NK-92 treated with Interleukin-12 subunit alpha and Interleukin-12 subunit beta, amount 100 ng/mL, for 24 hours (cell line): ENCODE results near the gene ATAT1.

ENCODE experiments used
- DNase-seq: peaks from one replicate; lab custom pipeline; 2025; lab: John Stamatoyannopoulos, UW

Gene ATAT1

GRCh38 chr6:30684386-30685156, 57.9 kb downstream of the ATAT1 start:
- DNase-seq = peak; percentile 55

- no peak for DNase-seq
These were observed 58.7 kb downstream of the ATAT1 start for GRCh38 chr6:30685157-30686008.

GRCh38 chr6:30686009-30686907, 59.6 kb downstream of the ATAT1 start, which contains the start of gene PPP1R18:
TSS of gene PPP1R18 (minus strand) at chr6:30686645. CDS start at chr6:30686018, 627 bp downstream.
- peak; percentile 64 for DNase-seq

GRCh38 chr6:30686908-30687658, 60.4 kb downstream of the ATAT1 start:
- DNase-seq = peak; percentile 38

- DNase-seq = no peak
These were observed 61.2 kb downstream of the ATAT1 start for GRCh38 chr6:30687659-30688431.

GRCh38 chr6:30688569-30688968, 61.9 kb downstream of the ATAT1 start:
- no peak for DNase-seq

- DNase-seq = no peak
These were observed 62.6 kb downstream of the ATAT1 start for GRCh38 chr6:30689022-30689865.

GRCh38 chr6:30689985-30690384, 63.3 kb downstream of the ATAT1 start:
- DNase-seq = no peak

GRCh38 chr6:30690403-30691207, 63.9 kb downstream of the ATAT1 start, which contains the start of gene NRM:
TSS of gene NRM (minus strand) at chr6:30690984. CDS start at chr6:30690974, 10 bp downstream.
- DNase-seq = peak; percentile 64

- DNase-seq = no peak
These were observed 64.7 kb downstream of the ATAT1 start for GRCh38 chr6:30691208-30691847.
